Measurements from ENCODE around the gene TTLL5.
A peak's percentile ranks its signal among the peaks of the same experiment; 100 is the strongest.

The TTLL5 gene

DNA sequence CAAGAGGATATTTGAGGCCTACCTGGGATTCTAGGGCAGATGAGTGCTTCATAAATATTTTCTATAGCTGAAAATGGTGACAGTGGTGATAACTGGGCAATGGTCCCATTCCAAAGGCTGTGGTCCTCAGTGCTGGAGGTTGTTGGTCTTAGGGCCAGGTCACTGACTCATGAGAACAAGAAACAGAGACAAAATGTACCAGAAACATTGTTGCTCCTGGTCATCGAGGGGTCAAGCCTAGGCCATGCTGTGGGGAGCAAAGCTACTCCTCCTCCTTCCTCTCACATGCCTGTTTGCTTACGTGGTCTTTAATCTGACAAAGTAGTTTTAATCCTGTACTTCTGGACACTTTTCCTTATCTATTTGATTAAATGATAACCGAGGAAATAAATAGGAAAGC is 34.2 kb upstream of the TTLL5 start:
- TF ChIP-seq NFIC (IDR thresholded peaks at IDR 0.05) = no peak
- no peak for TF ChIP-seq TCF12 (IDR thresholded peaks at IDR 0.05; ENCODE audit: low read depth)
- TF ChIP-seq TEAD4 (IDR thresholded peaks at IDR 0.05) = no peak
- TF ChIP-seq EP300 (IDR thresholded peaks at IDR 0.05; ENCODE audit: borderline replicate concordance) = no peak
- no peak for TF ChIP-seq YY1 (IDR thresholded peaks at IDR 0.05; ENCODE audit: low read depth)
- TF ChIP-seq EGR1 (IDR thresholded peaks at IDR 0.05) = no peak
- TF ChIP-seq ZBTB7A (IDR thresholded peaks at IDR 0.05; ENCODE audit: low read depth) = no peak
- TF ChIP-seq, protein P1, sequence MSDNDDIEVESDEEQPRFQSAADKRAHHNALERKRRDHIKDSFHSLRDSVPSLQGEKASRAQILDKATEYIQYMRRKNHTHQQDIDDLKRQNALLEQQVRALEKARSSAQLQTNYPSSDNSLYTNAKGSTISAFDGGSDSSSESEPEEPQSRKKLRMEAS (IDR thresholded peaks at IDR 0.05) = no peak

DNA sequence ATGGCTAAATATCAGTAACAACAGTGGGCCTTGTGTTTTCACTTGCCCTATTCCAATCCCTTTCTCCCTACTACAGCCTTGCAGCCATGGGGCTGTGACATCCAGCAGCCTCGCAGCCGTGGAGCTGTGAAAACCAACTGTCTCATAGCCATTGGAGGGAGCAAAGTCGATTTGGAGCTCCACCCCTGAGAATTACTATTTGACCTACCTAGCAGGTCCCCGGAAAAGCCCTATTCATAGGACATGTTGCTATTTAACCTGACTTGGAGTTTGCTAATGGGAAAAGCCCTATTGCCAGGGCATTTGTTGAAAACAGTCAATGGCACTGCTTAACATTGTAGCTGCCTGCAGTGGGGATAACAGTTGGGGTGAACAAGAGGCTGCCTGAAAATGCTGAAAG is 33.6 kb upstream of the TTLL5 start:
- TF ChIP-seq YY1 (IDR thresholded peaks at IDR 0.05; ENCODE audit: low read depth) = no peak
- TF ChIP-seq, protein P2, sequence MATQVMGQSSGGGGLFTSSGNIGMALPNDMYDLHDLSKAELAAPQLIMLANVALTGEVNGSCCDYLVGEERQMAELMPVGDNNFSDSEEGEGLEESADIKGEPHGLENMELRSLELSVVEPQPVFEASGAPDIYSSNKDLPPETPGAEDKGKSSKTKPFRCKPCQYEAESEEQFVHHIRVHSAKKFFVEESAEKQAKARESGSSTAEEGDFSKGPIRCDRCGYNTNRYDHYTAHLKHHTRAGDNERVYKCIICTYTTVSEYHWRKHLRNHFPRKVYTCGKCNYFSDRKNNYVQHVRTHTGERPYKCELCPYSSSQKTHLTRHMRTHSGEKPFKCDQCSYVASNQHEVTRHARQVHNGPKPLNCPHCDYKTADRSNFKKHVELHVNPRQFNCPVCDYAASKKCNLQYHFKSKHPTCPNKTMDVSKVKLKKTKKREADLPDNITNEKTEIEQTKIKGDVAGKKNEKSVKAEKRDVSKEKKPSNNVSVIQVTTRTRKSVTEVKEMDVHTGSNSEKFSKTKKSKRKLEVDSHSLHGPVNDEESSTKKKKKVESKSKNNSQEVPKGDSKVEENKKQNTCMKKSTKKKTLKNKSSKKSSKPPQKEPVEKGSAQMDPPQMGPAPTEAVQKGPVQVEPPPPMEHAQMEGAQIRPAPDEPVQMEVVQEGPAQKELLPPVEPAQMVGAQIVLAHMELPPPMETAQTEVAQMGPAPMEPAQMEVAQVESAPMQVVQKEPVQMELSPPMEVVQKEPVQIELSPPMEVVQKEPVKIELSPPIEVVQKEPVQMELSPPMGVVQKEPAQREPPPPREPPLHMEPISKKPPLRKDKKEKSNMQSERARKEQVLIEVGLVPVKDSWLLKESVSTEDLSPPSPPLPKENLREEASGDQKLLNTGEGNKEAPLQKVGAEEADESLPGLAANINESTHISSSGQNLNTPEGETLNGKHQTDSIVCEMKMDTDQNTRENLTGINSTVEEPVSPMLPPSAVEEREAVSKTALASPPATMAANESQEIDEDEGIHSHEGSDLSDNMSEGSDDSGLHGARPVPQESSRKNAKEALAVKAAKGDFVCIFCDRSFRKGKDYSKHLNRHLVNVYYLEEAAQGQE (IDR thresholded peaks at IDR 0.05; ENCODE audit: low read depth) = no peak
- TF ChIP-seq, protein P3, sequence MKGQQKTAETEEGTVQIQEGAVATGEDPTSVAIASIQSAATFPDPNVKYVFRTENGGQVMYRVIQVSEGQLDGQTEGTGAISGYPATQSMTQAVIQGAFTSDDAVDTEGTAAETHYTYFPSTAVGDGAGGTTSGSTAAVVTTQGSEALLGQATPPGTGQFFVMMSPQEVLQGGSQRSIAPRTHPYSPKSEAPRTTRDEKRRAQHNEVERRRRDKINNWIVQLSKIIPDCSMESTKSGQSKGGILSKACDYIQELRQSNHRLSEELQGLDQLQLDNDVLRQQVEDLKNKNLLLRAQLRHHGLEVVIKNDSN (IDR thresholded peaks at IDR 0.05) = no peak
- TF ChIP-seq EP300 (IDR thresholded peaks at IDR 0.05; ENCODE audit: borderline replicate concordance) = no peak
- no peak for TF ChIP-seq NFIC (IDR thresholded peaks at IDR 0.05)
- no peak for TF ChIP-seq TEAD4 (IDR thresholded peaks at IDR 0.05)
- TF ChIP-seq TCF12 (IDR thresholded peaks at IDR 0.05; ENCODE audit: low read depth) = no peak
- TF ChIP-seq ZBTB7A (IDR thresholded peaks at IDR 0.05; ENCODE audit: low read depth) = no peak
- TF ChIP-seq FOXM1 (IDR thresholded peaks at IDR 0.05; ENCODE audit: borderline replicate concordance, low read depth) = no peak

DNA sequence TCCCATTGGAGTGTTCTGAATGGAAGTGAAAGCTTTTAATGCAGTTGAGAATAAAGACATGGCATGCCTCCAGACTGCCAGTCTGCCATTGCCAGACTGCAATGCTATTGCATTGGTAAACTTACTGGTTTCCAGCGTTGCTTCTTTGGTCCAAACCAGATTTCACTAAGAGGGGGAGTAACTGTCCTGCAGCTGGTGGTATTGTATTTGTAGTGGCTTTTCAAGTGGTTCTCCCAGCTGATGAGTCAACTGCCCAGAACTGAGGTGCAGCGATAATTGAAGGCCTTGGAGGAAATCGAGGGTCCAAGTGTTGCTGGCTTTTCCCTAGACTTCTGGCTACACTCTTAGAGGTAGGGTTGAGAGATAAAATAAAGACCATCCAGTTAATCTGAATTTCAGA is 32.2 kb upstream of the TTLL5 start:
- TF ChIP-seq TEAD4 (IDR thresholded peaks at IDR 0.05) = no peak

DNA sequence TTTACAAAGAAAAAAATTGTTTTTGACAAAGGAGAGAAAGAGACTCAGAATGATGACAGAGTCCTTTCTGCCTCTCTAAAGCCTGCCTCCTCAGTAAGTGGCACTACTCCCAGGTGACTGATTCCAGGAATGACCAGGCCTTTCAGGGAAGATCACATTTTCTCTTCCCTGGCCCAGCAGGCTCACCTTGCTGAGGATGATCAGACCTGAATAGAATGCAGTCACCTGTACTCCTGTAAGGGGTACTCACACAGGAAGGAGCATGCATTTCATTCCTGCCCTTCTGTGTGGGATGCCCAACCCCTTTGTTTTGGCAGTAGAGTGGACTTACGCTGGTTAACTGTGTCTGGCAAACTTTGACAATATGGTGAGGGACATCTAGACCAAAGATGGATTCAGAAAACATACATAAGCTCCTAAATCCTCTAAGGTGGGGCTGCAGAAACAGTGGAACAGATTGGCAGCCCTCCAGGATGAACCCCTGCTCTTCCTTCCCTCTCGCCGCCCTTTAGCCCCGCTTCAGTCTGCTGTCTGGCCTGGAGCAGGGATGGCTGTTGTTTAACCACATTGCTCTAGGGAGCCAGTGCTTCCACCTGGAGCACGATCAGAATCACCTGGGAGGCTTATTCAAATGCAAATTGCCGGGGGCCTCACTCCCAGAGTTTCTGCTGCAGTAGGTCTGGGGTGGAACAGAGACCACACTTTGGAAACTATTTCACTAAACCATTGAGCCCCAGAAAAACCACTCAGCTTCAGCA is 30.2 kb upstream of the TTLL5 start:
- TF ChIP-seq, protein P2 (IDR thresholded peaks at IDR 0.05; ENCODE audit: low read depth) = no peak
- no peak for TF ChIP-seq TEAD4 (IDR thresholded peaks at IDR 0.05)
- no peak for TF ChIP-seq TCF12 (IDR thresholded peaks at IDR 0.05; ENCODE audit: low read depth)
- no peak for TF ChIP-seq EGR1 (IDR thresholded peaks at IDR 0.05)
- no peak for TF ChIP-seq CEBPB (IDR thresholded peaks at IDR 0.05)
- no peak for TF ChIP-seq EP300 (IDR thresholded peaks at IDR 0.05; ENCODE audit: borderline replicate concordance)
- TF ChIP-seq TAF1 (IDR thresholded peaks at IDR 0.05; ENCODE audit: low read depth) = no peak
- no peak for TF ChIP-seq RAD21 (IDR thresholded peaks at IDR 0.05; ENCODE audit: low read depth)
- TF ChIP-seq ZBTB7A (IDR thresholded peaks at IDR 0.05; ENCODE audit: low read depth) = no peak
- TF ChIP-seq, protein P1 (IDR thresholded peaks at IDR 0.05) = no peak
- TF ChIP-seq CREB1 (IDR thresholded peaks at IDR 0.05; ENCODE audit: low read depth) = no peak
- TF ChIP-seq, protein P3 (IDR thresholded peaks at IDR 0.05) = no peak
- TF ChIP-seq NFIC (IDR thresholded peaks at IDR 0.05) = no peak
- TF ChIP-seq YY1 (IDR thresholded peaks at IDR 0.05; ENCODE audit: low read depth) = no peak
- TF ChIP-seq FOXM1 (IDR thresholded peaks at IDR 0.05; ENCODE audit: borderline replicate concordance, low read depth) = no peak

DNA sequence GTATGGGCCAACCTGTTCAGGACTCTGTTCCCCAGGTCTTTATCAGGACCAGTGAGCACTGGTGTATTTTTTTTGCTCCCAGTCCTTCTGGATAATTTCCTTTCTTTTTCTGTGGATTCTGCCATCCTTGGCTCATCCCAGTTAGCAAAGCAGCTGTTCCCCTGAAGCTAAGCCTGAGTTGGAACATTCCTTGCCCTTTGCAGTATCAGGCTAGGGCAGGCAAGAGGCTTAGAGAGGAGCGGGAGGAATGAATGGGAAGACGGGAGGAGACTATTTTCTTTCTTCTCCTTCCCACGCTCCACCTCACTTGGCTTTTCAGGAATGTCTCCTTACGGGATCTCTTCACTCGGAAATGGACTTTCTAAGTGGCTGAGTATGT is 29.6 kb upstream of the TTLL5 start:
- TF ChIP-seq YY1 (IDR thresholded peaks at IDR 0.05; ENCODE audit: low read depth) = no peak
- no peak for TF ChIP-seq TAF1 (IDR thresholded peaks at IDR 0.05; ENCODE audit: low read depth)
- TF ChIP-seq CEBPB (IDR thresholded peaks at IDR 0.05) = no peak
- no peak for TF ChIP-seq TCF12 (IDR thresholded peaks at IDR 0.05; ENCODE audit: low read depth)

DNA sequence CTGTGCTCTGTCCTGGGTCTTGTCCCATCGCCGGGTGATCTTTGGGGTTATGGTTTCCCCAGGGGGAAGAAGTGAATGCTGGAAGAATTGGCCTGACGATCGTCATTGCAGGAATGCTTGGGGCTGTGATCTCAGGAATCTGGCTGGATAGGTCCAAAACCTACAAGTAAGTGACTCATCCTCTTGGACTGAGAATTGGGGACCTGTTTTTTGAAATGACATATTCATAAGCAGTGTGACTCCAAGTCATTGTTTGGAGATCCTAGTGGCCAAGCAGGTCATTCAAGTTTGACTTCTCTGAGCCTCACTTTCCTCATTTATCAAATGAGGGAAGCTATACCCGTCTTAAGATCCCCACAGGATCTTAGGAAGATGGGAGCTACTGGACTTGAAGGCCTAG is 26.2 kb upstream of the TTLL5 start:
- TF ChIP-seq CEBPB (IDR thresholded peaks at IDR 0.05) (no peak), TEAD4 (IDR thresholded peaks at IDR 0.05) (peak; percentile 78), TCF12 (IDR thresholded peaks at IDR 0.05; ENCODE audit: low read depth) (peak; percentile 35; the same call in 1 of the 2 replicates), YY1 (IDR thresholded peaks at IDR 0.05; ENCODE audit: low read depth) (no peak), NFIC (IDR thresholded peaks at IDR 0.05) (peak; percentile 58), EP300 (IDR thresholded peaks at IDR 0.05; ENCODE audit: borderline replicate concordance) (peak; percentile 41; the same call in 1 of the 2 replicates)
